ENCODE data around the gene C8A.

C8A gene

DNA sequence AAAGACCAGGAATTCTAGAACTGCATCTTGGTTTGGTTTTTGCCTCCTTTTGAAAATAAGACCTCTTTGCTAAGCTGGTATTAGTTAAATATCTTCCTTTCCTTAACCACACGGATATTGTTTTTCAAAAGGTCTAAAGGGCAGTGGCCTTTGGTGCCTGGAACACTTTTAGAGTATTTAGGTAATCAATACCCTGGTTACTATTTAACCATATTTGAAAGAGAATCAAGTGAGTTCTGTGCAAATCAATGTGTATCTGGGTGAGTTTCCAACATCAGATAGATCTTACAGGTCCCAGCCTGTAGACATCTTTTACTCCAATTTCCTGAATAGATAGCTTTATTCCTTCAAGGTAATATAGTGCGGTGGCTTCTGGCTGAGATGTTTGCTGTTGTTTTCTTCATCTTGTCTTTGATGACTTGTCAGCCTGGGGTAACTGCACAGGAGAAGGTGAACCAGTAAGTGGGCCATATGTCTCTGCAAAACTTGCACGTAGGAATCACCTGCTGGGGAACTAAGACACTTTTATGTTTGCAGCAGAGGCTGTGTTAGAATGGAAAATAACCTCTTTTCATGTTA is at the start of gene C8A:
C8A (plus strand) TSS at position 277 of the 579 bp plus-strand sequence; CDS start at position 382, 105 bp downstream.
- no peak for DNase-seq (ENCODE audit: low read depth in 2 of 2)

DNA sequence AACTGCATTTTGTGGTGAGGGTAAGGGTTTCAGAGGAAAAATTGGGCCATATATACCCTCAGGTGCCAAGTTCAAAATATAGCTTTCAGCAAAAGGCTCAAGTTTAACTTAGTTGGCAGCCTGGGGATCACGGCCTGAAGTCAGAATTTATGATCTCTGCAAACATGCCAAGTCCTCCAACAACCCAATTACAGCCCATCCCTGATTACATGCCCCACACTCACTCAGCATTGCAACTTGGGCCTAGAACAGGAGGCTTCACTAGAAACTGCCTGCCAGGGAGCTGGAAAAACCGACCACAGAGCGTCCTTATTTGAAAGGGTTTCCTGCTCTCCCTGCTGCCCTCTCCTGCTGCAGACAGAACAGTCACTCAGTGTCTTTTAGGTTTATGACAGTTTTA is 47.8 kb upstream of the C8A start:
- DNase-seq (ENCODE audit: low read depth in 2 of 2) = no peak

DNA sequence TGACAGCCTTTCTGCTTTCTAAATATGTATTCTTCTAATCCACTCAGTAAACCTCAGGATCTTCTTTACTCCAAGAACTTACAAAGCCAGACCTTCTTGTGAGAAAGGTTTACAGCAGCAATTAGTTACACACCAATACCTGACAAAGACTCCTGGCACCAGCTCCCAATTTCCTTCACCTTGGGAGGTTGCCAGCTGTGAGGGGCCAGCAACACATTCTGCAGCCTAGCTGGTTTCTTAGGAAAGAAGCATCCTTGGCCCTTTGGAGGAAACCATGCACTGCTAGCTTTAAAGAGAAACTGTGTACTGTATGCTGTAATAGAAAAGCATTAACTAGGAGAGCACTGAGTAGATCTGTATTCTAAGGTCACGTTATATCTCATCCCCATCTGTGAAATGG is 46.2 kb upstream of the C8A start:
- no peak for DNase-seq (ENCODE audit: low read depth in 2 of 2)

GRCh38 chr1:56811331-56811730 is 43.3 kb upstream of the C8A start:
- no peak for DNase-seq (ENCODE audit: low read depth in 2 of 2)

GRCh38 chr1:56814205-56814604 is 40.4 kb upstream of the C8A start:
- no peak for DNase-seq (ENCODE audit: low read depth in 2 of 2)

- DNase-seq (ENCODE audit: low read depth in 2 of 2) = no peak
Measured at GRCh38 chr1:56816264-56816663, 38.3 kb upstream of the C8A start.

DNA sequence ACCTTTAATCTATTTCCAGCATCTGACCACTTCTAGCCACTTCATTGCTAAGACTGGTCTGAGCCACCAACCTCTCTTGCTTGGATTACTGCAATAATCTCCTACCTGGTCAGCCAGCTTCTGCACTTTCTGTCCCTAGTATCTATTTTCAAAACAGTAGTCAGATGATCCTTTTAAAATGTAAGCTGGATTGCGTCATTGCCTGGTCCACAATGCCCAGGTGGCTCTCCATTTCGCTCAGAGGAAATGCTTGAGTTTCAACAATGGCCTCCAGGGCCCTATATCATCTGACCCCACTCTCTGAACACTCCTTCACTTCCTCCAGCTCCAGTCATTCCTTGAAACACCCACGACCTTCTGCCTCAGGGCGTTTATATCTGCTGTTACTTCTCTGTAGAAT is 37.7 kb upstream of the C8A start:
- DNase-seq (ENCODE audit: low read depth in 2 of 2) = no peak

GRCh38 chr1:56817716-56818463 is 36.7 kb upstream of the C8A start:
- DNase-seq (ENCODE audit: low read depth in 2 of 2) = no peak

DNA sequence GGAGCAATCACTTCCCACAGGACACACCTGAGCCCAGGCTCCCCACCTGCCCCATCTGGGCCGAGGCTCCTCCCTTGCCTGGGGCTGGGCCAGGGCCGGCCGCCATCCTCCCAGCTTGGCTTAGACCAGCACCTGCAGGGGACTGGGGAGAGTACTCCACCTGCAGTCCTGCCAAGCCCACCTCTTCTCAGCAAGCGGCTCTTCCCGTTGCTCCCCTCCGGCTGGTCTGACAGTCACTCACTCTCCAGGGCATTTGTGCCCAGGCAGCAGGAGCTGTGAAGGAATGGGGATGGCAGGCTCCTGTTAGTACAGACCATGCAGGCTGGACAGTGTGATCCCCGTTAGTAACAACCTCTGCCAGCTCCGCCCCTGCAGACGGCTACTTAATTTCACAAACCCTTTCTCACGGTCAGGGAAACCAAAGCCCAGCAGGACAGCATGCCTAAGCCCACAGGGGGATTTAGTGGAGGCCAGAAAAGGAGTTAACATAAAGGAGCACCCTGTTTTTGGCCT is 35.2 kb upstream of the C8A start, which contains the start of gene FYB2:
FYB2 (minus strand) TSS at position 18 of the 513 bp plus-strand sequence. CDS start 114 bp downstream, outside the sequence.
- DNase-seq (ENCODE audit: low read depth in 2 of 2) = no peak

GRCh38 chr1:56820755-56821461 is 33.7 kb upstream of the C8A start:
- peak; percentile 45 to 72 for DNase-seq (ENCODE audit: low read depth in 2 of 2)

- DNase-seq (ENCODE audit: low read depth in 2 of 2) = no peak
Measured at GRCh38 chr1:56821462-56821797, 33.2 kb upstream of the C8A start.

DNA sequence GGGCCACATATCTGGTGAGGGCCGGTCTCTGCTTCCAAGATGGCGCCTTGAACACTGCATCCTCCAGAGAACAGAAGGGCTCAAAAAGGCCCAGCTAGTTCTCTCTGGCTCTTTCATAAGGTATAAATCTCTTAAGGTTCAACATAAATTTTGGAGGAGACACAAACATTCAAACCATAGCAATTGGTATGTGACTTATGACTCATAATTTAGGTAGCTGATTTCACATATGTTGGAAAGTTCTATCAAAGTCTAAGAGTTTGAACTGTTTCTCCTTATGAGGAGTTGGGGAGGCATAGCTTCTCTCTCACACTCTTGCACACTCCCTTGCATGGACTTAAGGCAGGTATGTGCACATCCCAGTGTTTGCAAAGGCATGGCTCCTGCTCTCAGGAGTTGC is 30.3 kb upstream of the C8A start:
- no peak for DNase-seq (ENCODE audit: low read depth in 2 of 2)

DNA sequence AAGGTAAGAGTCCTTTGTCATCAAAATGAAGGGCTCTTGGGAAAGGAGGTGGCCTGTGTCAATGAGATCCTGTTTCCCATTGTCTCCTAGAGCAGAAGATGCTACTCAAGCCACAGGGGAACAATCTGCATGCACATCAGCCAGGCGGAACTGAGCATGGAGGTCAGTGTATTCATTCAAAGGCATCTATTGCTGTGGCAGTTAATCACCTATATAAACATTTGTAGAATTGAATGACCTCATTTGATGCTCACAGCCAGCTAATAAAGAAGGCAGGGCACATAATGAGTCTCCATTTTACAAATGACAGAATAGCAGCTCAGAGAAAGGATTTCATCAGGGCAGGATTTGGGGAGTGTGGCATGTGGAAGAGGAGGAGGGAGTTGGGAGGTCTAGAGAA is 29.7 kb upstream of the C8A start:
- DNase-seq (ENCODE audit: low read depth in 2 of 2) = no peak

GRCh38 chr1:56825436-56825835 is 29.2 kb upstream of the C8A start:
- DNase-seq (ENCODE audit: low read depth in 2 of 2) = no peak

DNA sequence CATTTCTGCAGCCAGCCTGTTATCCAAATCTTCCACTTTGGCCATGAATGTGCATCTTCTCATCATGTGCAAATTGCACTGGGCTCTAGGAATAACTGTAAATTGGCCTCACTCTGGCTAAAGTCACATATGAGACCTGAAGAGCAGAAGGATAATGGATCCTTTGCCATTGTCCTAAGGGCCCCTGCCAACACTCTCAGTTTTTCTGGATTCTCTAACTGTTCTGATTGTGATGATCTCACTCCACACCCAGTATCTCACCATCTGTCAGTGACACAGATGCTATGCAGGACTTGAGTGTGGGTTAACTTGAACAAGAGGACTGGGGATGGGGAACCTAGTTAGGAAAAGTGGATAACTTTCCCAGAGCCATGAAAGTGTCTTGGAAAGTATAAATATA is 26.9 kb upstream of the C8A start:
- no peak for DNase-seq (ENCODE audit: low read depth in 2 of 2)

- DNase-seq (ENCODE audit: low read depth in 2 of 2) = no peak
Measured at GRCh38 chr1:56830052-56830451, 24.5 kb upstream of the C8A start.

DNA sequence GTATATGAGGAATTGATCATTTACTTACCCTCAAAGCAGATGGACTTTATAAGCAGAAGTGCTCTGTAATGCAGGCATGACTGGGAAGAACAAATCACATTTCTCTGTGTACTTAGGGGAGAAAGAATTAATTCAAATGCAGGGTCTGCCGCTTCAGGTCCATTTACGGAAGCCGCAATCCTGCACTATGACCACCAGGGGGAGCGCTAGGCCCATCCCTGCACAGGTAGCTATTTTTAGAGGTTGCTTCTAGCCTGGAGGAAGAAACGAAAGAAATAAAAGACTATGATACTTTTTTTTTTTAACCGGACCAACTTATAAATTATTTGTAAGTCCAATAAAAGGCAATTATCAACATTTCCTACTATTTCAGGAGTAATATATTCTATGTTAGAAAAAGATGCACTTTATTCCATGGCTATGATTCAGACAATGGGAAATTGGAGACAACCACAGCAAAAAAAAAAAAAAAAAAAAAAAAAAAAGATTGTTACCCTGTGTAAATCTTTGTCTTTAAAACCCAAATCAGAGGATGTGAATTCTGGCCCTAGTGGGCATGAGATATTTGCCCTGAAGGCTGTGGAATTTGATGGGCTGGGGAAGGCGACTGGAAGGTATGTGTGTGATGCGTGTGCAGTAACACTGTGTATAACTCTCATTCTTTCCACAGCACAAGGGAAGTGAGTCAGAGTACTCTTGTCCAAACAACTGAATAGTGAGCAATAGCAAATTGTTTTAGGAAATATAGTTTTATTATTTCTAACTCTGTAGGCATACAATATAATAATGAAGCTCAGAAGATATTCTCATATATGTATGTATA is 22.5 kb upstream of the C8A start:
- peak; percentile 39 to 53 for DNase-seq (ENCODE audit: low read depth in 2 of 2)

DNA sequence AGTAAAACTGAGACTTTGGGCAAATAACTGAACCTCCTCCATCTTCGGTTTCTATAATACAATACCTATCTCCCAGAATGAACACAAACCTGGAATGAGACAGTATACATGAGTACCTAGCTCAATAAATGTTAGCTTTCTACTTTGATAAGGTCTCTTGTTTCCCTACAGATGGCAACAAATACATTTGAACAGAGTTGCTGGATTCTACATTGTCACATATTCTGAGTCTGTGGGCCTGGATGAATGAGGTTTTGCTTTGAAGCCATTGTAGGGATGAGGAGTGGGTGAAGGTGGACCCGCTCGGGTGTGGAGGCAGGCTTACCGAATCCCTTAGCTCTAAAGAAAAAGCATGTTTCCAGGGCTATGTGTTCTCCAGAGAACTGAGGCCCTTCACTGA is 21.5 kb upstream of the C8A start:
- no peak for DNase-seq (ENCODE audit: low read depth in 2 of 2)

DNA sequence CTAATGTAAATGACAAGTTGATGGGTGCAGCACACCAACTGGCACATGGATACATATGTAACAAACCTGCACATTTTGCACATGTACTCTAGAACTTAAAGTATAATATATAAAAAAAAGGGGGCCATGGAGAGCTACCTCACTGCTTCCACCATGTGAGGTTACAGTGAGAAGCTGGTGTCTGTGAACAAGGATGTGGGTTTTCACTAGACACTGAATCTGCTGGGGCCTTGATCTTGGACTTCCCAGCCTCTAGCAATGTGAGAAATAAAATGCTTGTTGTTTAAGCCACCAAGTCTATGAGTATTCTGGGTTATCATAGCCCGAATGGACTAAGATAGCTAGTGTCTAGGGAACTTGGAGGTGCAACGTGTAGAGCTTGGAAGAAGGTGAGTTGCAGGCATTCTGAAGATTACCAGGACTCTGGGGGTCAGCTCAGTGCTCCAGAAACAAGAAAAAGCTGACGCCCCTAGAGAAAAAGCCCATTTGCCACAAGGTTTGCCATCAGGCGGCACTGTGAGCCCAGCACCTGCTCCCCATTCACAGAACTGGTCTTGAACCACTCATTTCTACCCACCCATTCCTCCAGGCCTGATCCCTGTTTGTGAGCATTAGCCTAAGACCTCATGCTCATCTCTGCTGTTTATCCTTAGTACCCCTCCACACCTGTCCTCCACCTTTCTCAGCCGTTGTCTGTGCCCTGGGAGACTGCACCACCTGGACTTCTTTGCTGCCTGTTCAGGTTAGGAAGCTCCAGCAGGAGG is 20.3 kb upstream of the C8A start:
- no peak for DNase-seq (ENCODE audit: low read depth in 2 of 2)

DNA sequence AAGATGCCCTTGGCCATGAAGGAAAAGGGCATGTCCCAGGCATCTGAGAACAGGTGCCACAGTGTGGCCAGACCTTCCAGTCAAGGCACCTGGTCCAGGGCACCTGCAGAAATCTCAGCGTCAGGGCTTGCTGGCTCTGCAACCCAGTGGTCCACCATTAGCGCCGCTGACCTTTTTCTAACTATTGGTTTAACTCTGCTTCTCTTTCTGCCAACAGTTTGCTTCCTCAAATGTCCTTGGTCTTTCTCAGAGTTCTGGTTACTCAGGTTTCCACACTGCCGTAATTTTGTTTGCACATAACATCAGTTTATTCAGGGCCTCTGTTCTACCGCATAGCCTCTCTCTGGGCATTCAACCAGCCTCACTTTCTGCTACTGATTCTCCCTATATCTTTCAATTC is 18.9 kb upstream of the C8A start:
- no peak for DNase-seq (ENCODE audit: low read depth in 2 of 2)

GRCh38 chr1:56836359-56836758 is 18.2 kb upstream of the C8A start:
- DNase-seq (ENCODE audit: low read depth in 2 of 2) = no peak

Data from stimulated activated CD4-positive, alpha-beta T cell treated with anti-CD3 and anti-CD28 coated beads, Interleukin-12 subunit alpha, Interleukin-12 subunit beta, amount 100 ng/mL, for 24 hours (primary cell).